Germinal center (tissue), 1 donor: ENCODE data around the gene ERBB4.

ENCODE experiments used
- DNase-seq: peaks from one replicate; pipeline ENCODE4 v3.0.0; 2012; ENCODE audit warnings: mixed read lengths, low spot score

Gene ERBB4

DNA sequence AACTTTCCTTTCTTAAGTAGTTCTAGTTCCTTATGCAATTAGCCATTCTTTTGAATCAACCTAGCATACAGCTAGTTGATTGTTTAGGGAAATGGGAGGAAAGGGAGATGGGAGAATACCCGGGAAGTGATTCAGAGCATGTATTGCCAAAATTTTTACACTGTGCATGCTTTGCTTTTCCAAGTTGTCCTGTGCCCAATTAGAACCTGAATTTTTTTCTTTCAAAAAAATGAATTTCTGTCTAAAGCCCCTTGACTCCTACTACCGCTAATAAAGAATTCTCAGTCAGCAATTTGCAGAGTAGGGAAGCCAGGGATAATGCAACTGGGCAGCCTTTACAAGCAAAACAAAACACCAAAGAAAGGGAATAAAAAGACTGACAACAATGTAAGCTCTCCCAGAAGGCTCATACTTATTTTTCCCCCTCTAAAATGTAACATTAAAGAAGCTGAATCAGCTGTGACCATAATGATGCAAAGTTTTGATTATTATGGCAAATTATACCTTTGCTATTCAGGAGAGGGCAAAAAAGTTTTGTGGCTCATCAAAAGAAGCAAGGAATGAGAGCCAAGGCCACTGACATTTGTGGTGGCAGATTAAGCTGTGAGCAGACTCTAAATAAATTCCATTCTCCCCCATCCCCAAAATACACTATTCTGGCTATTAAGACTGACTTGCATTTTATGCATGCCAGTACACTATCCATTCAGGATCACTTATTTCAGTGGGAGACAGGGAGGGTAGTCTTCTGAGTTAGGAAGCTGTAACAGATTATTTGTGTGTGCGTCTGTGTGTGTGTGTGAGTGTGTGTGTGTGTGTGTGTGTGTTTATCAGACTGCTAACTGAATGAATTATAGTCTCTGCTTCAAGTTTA, 174.3 kb downstream of the ERBB4 start:
- no peak for DNase-seq

DNA sequence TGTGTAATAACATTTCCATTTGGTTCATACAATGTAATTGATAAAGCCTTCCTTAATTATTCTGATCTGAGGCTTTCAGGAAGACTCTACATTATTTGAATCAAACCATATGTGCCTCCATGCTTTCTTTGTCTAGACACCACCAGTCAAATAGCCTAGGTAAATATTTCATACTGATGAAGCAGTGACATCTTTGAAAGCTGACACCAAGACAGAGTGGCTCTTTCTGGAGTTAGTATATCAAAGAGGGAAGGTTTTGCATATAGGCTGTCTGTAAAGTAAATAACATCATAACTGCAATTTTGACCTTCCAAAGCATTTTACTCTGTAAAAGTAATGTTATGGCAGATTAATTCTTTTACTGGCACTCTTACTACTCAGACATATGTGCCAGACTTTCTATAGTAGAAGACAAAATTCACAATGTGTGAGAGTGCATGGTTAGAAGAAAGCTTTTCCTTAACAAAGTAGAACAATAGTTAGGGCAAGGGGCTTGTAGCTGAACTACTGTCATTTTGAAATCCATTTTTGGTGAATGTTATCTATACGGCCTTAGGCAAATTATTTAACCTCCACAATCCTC, 177.3 kb downstream of the ERBB4 start:
- DNase-seq, result no peak

GRCh38 chr2:212360068-212360460, 178.5 kb downstream of the ERBB4 start:
- DNase-seq, result no peak

DNA sequence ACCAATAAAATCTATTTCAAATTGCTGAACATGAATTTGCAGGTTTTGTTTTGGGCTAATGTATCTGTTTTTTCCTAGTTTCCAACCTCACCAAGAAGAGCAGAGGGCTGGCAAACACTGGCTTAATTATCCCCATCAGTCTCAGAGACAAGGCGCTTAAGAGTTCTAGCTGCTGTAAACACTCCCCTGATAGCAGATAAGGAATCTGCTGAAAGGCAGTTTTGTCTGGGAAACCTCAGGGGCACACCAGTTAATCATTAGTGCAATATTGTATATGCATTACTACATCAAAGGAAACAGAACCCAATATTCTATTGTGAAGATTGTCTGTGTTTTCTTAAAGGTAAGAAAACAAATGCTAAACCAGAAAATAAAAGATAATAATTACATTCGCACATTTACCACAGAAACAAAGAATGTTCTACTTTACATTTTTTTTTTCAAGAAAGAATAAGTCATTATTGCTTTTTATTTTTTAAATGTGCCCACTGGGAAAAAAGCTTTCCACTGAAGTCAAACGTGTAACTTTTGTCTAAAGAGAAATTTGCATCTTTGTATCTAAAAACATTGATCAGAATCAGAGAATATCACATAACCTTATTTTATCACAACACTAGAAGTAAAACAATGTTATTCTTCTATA, 179.1 kb downstream of the ERBB4 start:
- no peak for DNase-seq

DNA sequence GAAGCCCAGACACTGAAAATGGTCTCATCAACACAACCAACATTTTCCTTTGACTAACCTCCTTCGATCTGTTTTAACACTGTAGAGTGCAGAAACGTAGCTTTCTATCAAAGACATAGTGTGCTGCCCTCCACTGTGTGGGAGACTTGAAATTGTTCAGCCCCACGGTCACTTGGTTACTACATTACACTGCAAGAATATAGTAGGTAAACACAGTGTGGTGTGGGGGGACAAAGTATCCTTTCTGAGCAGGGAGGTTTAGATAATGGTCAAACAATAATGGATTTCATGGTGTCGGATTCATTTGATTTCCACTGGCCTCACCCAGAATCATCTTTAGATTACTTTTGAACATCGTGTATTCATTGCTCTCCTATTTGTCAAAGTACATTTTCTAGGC, 181.0 kb downstream of the ERBB4 start:
- no peak for DNase-seq

- DNase-seq, result no peak
These were observed 184.2 kb downstream of the ERBB4 start for GRCh38 chr2:212354382-212354781.

GRCh38 chr2:212348501-212348900, 190.1 kb downstream of the ERBB4 start:
- DNase-seq, result no peak

DNA sequence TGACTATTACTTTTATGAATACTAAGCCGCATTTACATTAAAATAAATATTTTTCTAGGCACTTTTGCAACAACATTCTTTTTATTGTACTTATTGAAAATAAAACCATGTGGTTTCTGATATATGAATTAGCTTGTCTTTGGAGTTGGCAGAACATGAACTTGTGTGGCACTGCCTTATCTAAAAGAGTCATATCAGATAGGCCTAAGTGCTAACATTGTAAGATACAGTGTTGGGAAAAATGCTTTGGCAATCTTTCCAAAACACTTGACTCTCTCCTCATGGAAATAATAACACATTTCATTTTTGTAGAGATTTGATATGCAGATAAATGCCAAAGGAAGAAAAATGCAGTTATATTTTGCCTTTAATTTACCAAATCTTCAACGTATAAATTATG, 191.7 kb downstream of the ERBB4 start:
- no peak for DNase-seq

DNA sequence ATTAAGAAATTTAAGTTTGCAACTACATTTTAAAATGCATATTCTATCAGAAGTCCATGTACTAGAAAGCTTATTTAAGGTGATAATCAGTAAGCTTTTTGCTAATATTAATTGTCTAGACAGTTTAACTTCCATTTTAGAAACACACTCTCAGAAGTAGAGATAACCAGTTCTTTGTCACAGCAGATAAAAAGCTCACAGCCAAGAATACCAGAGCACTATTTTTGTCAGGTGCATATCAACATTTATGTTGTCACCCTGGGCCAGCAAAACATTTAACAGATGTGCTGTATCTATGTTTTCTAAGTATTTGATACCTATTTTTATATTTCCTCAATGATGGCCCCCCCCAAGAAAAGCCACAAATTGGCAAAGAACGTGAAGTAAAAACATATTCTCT, 192.6 kb downstream of the ERBB4 start:
- DNase-seq, result no peak

DNA sequence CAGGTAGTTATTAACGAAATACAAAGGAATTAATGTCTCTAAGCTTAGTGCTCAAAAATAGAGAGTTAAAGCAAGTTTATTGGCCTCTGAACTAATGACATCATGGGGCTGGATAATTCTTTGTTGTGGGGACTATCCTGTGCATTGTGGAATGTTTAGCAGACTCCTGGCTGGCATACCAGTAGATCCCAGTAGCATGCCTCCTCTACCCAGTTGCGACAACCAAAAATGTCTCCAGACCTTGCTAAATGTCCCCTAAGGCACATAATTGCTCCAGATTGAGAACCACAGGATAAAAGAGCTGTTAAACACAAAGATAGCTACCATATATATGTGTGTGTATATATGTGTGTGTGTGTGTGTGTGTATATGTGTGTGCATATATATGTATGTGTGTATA, 194.5 kb downstream of the ERBB4 start:
- DNase-seq, result no peak

DNA sequence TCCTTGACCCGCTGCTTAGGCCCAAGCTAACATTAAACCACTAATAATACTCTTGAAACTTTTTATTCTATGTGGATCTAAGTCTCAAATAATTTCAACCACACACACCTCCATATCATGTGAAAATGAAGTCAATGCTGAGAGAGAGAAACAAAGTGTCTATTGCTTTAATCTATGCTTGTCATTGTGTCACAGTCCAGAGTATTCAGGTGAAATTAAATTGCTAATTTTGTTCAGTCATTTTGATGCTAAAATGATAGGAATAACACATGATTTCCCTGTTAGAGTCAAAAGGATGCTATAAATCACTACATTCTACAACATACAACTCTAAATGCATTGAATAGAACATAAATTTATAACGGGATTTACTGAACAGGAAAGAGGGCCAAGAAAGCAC, 195.4 kb downstream of the ERBB4 start:
- DNase-seq, result no peak

GRCh38 chr2:212337486-212338343, 200.9 kb downstream of the ERBB4 start:
- DNase-seq, result no peak

DNA sequence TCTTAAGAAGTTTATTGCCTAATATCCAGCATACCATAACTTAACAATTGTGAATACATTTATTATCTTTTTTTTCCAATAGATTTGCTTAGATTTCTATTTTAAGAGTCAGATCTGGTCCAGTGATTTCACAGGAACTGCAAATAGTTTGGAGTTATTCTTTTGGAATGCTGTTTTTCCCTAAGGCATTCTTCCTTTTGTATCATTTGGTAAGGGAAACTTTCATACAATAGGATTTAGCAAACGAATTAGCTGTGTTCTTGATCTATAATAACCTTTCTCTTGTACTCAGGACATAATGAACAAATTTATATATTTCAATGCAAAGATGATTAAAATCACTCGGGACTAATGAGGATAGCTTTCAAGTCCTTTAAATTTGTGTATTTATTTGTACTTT, 201.6 kb downstream of the ERBB4 start:
- no peak for DNase-seq

DNA sequence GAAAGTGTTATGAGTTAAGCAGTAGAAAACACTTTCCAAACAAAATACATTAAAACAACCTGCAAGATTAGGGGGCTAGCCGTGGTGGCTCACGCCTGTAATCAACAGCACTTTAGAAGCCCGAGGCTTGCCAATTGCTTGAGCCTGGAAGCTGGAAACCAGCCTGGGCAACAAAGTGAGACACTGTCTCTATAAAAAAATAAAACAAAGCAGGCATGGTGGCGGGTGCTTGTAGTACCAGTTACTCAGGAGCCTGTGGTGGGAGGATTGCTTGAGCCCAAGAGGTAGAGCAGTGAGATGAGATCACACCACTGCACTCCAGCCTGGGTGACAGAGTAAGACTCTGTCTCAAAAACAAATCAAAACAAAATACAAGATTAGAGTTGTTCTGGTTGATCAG, 208.3 kb downstream of the ERBB4 start:
- DNase-seq, result no peak

- no peak for DNase-seq
These were observed 209.7 kb downstream of the ERBB4 start for GRCh38 chr2:212328712-212329496.

- DNase-seq, result no peak
These were observed 210.5 kb downstream of the ERBB4 start for GRCh38 chr2:212328136-212328535.

- no peak for DNase-seq
These were observed 211.3 kb downstream of the ERBB4 start for GRCh38 chr2:212327171-212327809.

DNA sequence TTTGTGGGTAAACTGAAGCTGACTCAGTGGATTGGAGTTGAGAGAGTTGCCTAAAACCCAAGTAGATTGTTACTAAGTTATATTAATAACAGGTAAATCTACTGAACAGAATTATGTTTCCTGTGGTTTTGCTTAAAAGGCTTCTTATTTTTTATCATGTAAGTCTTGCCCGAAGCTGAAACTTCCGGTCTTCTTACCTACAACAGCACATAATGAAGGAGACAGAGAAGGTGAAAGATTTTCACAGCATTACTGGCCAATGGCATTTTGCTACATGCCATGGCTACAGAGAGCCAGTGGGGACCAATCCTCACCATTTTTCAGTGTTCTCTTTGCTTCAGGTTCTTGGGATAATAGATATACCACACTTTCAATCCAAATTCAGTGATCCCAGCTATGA, 220.0 kb downstream of the ERBB4 start:
- no peak for DNase-seq

- DNase-seq, result no peak
These were observed 223.9 kb downstream of the ERBB4 start for GRCh38 chr2:212314680-212315079.

DNA sequence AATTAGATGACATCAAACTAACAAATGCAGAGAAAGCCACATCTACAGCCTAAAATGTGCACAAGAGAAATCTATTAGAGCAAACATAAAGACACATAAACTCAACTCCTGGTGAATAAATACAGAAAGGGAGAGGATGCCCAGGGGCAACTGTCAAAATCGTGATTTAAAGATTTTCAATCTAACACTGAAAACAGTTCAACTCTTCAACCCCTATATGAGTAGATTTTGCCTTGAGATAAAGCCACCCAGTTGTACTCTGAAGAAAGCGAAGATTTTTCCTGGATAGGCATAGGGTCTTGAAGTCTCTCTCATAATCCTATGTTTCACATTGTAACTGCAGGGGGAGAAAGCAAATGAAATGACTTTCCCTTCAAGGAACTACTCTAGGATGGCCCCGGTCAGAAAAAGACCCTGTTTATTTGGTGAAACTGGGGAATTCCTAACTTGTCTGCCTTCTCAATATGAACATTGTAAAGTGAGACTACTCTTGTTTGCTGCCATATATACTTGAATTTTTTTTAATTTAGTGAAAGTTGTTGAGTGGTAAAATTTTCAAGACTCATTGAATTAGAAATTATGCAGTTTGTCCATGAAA, 226.7 kb downstream of the ERBB4 start:
- no peak for DNase-seq

DNA sequence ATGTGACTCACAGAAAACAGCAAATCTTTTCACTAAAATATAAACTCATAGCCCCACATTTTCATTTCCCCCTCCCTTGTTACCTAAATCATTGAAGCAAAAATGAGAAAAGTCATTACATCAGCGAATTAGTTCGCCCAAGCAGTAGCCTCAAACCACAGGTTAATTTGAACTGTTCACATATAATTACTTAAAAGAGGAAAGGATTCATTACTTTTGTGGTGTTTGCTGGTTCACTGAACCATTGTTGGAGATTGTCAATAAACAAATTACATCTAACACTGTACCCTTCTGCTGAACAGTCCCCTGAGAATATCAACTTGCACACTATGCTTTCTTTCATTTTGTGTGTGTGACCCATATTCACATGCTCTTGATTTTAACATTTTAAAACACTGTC, 238.7 kb downstream of the ERBB4 start:
- no peak for DNase-seq
